UCSD-AML1 (cell line): Measurements from ENCODE around the gene ANKHD1.
"Not testable (repeated sequence)": the region's sequence is repeated elsewhere in the genome, so short reads cannot be mapped to it uniquely, and the experiment has no call there.

Experiments used
- DNase-seq: peaks from one replicate; lab custom pipeline; 2025; ENCODE audit not compliant: unreplicated experiment; lab: John Stamatoyannopoulos, UW

ANKHD1 gene

DNA sequence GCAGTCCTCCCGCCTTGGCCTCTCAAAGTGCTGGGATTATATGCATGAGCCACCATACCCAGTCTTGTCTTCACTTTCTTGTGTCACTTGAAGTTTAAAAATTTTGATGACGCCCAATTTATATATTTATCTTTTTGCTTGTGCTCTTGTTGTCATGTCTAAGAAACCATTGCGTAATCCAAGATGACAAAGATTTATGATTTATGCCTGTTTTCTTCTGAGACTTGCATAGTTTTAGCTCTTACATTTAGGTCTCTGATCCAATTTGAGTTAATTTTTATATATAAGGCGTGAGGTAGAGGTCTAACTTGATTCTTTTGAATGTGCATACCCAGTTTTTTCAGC, 18.6 kb downstream of the ANKHD1 start:
- no peak for DNase-seq

DNA sequence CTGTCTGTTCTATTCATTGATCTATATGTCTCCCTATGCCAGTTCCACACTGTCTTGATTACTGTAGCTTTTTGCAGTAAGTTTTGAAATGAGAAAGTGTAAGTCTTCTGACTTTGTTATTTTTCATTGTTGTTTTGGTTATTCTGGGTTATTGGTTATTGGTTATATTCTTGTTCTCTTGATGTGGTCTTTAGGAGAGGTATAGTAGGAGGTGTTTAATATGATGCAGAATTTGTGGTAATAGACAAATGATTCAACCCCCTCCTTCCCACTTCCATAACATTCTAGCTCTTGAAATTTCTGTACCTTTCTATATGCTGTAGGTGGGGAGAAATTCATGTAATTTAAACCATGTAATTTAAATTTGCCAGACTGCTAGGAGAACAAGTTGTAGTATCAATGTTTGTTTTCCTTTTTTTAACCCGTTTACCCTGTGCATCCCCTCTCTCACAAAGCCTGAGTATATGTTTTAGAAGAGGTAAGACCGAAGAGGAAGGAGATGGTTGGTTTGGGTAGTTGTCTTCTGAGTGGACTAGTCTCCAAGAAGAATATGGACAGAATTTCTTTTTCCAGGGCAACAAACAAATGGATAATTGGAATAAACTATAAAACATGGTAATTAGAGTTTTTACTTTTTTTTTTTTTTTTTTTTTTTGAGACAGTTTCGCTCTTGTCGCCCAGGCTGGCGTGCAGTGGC, 19.2 kb downstream of the ANKHD1 start:
- DNase-seq: no peak

DNA sequence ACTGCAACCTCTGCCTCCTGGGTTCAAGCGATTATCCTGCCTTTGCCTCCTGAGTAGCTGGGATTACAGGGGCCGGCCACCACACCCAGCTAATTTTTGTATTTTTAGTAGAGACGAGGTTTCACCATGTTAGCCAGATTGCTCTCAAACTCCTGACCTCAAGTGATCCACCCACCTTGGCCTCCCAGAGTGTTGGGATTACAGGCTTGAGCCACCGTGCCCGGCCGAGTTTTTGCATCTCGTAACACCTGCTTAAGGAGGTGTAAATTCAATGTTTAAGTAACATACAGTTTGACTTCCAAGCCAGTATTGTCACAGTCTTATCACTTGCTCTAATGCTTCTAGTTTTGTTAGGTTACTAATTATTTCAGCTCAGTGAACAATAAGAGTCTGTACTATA, 19.7 kb downstream of the ANKHD1 start:
- DNase-seq: not testable (repeated sequence)

DNA sequence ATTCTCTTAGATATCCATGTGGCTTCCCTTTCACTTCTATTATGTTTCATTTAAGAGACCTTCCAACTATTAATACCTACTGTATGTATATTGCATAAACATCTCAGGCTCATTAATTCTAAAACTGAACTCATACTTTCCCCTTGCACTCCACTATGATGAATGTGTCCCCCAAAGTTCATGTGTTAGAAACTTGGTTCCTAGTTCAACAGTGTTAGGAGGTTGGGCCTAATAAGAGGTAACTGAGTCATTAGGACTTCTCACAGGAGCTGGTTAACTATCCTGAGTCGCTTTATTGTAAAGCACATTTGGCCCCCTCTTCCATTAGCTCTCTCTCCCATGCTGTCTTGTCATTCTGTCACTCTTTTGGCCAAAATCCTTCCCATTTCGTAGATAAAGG, 22.0 kb downstream of the ANKHD1 start:
- DNase-seq: no peak

GRCh38 chr5:140424135-140424534, 22.5 kb downstream of the ANKHD1 start:
- DNase-seq: no peak

DNA sequence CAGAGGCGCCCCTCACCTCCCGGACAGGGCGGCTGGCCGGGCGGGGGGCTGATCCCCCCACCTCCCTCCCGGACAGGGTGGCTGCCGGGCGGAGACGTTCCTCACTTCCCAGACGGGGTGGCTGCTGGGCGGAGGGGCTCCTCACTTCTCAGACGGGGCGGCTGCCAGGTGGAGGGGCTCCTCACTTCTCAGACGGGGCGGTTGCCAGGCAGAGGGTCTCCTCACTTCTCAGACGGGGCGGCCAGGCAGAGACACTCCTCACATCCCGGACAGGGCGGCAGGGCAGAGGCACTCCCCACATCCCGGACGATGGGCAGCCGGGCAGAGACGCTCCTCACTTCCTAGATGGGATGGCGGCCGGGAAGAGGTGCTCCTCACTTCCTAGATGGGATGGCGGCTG, 26.1 kb downstream of the ANKHD1 start:
- not testable (repeated sequence) for DNase-seq

DNA sequence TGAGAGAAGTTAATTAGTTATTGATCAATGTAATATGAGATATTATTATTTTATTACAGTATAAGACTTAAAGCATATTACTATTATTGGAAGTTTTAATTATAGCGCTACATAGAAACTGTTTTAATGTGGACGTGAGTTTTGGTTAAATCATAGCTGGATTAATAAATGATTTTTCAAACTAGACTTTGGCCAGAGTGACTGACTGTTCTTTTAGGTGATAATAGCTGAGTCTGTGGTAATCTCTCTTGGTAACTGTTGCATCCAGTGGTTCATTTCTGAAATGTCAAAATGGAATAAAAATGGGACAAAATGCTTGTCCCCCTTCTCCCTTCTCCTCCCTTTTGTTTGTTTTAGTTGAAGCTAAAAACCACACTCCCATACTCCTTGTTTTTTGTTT, 28.1 kb downstream of the ANKHD1 start:
- DNase-seq: no peak

DNA sequence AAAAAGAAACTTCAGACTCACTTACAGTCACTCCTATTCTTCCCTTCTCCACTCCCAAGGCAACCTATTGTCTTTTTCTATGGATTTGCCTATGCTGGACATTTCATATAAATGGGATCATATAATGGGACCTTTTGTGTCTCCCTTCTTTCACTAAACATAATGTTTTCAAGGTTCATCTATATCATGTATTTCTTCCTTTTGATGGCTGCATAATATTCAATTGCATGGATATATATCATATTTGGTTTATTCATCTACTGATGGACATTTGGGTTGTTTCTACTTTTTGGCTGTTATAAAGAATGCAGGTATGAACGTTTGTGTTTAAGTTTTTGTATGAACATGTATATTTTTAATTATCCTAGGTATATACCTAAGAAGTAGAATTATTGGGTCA, 30.6 kb downstream of the ANKHD1 start:
- DNase-seq: no peak

DNA sequence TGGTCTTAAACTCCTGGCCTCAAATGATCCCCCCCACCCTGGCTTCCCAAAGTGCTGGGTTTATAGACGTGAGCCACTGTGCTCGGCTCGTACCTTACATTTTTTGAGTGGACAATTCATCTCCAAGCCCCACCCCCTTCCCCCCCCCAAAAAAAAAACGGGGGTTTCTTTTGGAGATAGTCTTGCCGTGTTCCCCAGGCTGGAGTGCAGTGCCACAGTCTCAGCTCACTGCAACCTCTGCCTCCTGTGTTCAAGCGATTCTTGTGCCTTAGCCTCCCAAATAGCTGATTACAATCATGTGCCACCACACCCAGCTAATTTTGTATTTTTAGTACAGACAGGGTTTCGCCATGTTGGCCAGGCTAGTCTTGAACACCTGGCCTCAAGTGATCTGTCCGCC, 31.3 kb downstream of the ANKHD1 start:
- DNase-seq: no peak

DNA sequence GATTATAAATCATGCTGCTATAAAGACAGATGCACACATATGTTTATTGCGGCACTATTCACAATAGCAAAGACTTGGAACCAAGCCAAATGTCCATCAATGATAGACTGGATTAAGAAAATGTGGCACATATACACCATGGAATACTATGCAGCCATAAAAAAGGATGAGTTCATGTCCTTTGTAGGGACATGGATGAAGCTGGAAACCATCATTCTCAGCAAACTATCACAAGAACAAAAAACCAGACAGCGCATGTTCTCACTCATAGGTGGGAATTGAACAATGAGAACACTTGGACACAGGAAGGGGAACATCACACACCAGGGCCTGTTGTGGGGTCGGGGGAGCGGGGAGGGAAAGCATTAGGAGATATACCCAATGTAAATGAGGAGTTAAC, 55.7 kb downstream of the ANKHD1 start:
- DNase-seq: not testable (repeated sequence)

DNA sequence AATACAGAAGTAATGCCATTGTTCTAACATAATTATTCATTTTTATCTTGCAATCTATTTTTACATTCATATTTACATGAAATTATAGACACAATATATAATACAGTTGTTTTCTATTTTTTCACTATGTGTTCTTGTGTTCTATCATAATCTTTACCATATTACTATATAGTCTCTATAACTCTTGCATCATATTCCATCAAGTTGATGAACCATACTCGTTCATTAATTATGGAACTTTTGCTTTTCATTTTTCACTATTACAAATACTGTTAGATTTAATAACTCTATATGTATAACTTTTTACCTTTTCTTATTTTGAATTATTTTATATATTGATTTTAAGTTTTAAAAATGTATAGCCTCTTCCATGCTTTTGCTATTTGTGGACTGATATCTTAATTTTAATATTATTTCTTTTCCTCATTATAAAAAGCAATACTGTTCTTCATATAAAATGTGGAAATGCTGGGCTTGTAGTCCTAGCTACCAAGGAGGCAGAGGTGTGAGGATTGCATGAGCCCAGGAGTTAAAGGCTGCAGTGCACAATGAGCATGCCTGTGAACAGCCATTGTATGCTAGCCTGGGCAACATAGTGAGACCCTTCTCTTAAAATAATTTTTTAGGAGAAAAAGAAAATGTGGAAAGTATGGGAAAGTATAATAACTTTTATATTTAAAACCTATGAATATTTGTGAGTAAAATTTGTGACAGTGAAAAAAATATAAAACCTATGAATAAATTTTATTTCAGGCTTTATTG, 65.5 kb downstream of the ANKHD1 start:
- DNase-seq: no peak

- no peak for DNase-seq
These were observed 66.6 kb downstream of the ANKHD1 start for GRCh38 chr5:140468188-140468587.

- no peak for DNase-seq
These were observed 67.6 kb downstream of the ANKHD1 start for GRCh38 chr5:140469259-140469658.

- no peak for DNase-seq
These were observed 78.8 kb downstream of the ANKHD1 start for GRCh38 chr5:140480310-140481014.

DNA sequence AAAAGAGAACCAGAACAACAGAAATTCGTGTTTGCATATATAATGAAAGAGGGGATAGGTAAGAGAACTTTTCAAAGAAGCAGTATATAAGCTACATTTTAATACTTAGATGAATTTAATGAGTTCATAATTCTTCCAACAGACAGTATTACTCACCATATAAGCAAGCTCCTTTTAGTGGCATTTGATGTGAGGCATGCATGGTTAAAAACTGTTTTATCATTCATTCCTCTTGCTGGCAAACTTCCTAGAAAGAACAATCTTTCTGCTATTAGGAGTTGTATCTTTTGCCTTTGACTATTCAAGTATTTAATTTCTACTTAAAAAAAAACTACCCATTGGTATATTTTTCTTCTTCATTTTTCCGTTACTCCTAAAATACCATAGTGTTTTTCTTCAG, 80.1 kb downstream of the ANKHD1 start:
- no peak for DNase-seq

GRCh38 chr5:140483055-140483454, 81.4 kb downstream of the ANKHD1 start:
- DNase-seq: no peak

DNA sequence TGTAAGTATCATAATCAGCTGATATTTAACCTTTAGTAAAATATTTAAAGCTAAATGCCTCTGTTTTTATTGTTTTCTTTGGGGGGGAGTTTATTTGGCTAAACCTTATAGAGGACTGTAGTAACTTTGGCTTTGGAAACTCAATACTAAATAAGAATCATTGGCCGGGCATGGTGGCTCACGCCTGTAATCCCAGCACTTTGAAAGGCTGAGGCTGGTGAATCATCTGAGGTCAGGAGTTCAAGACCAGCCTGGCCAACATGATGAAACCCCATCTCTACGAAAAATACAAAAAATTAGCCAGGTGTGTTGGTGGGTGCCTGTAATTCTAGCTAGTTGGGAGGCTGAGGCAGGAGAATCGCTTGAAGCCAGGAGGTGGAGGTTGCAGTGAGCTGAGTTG, 86.5 kb downstream of the ANKHD1 start:
- DNase-seq: not testable (repeated sequence)

DNA sequence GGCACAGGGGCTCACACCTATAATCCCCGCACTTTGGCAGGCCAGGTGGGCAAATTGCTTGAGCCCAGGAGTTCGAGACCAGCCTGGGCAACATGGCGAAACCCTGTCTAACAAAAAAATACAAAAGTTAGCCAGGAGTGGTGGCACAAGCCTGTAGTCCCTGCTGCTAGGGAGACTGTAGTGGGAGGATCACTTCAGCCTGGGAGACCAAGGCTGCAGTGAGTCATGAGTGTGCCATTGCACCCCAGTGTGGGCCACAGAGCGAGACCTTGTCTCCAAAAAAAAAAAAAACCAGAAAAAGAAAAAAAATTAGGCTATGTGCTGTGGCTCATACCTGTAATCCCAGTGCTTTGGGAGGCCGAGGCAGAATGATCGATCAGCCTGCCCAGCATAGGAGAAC, 87.3 kb downstream of the ANKHD1 start:
- no peak for DNase-seq

DNA sequence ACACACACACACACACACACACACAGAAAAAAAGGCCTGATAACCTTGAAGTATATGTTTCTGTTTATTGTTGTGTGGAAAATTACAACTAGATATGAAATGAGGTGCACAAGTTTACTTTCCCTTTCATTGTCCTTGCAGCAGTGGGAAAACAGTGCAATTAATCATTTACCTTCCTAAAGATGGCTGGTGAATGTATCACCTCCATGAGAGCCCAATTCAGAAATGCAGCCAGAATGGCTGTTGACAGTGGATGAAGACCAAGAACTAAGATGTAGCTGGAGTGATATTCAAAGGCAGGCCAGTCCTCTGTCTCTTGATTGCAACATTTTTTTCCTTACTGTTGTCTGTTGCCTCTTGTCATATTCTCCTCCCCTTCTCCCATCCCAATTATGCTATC, 96.3 kb downstream of the ANKHD1 start:
- DNase-seq: no peak

DNA sequence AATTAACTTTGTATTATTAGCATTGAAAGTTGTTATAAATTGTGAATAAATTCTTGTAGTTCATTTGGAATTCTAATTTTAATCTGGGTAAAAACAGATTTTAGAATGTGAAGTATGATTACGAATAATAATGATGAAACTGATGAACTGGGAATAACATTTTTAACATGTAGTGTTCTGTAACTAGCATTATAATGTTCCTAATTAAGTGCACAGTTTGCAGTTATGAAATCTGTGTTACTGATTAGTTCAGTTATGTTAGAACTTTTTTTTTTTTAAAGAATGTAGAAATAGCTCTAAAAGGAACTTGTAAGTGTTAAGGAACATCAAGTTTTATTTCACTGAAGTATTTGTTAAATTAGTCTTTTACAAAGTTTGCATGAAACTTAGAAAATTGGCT, 97.0 kb downstream of the ANKHD1 start:
- DNase-seq: no peak

DNA sequence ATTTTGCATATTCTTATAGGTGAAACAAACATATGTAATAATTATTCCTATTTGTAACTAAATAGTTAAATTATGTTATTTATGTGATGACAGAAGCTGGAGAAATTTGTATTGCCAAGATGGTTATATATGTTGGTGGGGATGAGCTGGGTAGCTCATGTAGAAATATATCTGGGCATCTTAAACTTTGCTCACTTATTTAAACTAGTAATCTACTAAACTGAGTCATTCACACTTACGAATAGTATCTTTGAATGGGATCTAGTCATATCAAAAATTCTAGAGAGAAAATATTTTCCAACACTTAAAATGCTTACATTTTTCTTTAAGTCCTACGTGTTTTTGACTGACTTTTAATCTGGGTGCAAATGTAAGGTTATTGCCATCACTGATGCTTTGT, 101.2 kb downstream of the ANKHD1 start:
- no peak for DNase-seq

- DNase-seq: no peak
These were observed 108.3 kb downstream of the ANKHD1 start for GRCh38 chr5:140509898-140510297.
